GM18505 (cell line): Measurements from ENCODE around the gene UTF1.

ENCODE experiments used
- ATAC-seq: cut with Tn5 transposase; IDR thresholded peaks from one replicate; pipeline ENCODE4 v1.9.1; 2021; ENCODE audit not compliant: unreplicated experiment
- POLR2A ChIP-seq: IDR thresholded peaks from 4 replicates; pipeline ENCODE4 v1.6.1; 2011; ENCODE audit warnings: borderline replicate concordance; ENCODE audit not compliant: insufficient read depth, insufficient read length; ENCODE audit errors: extremely low read depth

UTF1 gene

DNA sequence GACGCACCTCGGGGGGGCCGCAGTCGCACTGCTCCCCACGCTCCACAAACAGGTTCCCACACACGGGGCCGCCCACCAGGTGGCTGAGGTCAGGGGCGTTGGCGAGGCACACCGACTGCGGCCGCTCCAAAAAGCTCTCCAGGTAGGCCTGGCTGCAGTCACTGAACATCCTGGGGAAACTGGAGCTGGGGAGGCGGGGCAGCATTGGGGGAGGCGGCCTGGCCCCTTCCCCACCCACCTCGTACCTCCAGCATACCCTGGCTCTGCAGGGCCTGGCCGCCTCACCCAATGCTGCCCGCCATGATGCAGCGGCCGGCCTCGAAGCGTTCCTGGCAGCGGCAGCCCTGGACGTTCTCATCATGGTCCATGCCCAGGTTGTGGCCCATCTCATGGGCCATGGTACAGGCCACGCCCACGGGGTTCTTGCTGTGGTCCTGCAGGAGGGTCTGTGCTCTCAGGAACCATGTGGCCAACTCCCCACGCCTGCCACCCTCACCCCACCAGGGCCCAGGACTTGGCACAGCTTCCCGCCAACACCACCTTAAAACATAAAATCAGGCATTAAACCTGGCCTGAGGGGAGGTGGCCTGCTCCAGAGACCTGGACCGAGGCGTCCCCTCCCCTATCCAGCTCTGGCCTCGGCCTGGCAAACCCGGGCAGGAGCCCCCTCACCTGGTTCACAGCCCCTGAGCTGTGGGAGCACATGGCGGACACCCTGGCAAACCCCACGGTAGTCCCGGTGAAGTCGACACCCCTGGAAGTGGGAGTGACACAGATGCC, 41.7 kb downstream of the UTF1 start:
- TF ChIP-seq POLR2A, result no peak
- no peak for ATAC-seq

DNA sequence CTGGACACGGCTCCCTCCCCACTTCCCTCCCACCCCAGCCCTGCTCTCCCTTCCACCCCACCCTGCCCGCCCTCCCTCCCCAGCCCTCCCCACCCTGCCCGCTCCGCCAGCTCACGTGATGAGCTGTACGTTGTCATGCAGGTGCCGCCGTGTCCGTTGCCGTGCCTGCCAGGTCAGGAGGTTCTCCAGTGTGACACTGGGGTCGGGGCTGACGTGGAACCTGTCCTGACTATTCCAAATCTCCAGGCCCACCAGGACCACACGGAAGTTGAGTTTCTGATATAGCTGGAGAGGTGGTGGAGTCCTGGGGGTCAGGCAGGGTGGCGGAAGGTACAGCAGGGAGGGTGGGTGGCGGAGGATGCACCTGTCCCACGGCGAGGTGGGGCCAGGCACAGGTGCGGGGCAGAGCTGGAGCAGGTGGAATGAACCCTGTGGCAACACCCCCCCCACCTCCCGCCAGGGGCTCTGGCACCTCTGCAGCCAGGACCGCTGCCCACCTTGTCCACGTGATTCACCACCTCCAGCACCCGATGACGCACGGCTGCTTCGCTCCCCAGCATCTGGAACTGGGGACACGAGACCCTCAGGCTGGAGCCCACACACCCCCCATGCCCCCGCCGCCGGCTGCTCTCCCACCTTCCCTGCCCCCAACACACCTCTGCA, 42.4 kb downstream of the UTF1 start:
- no peak for TF ChIP-seq POLR2A
- ATAC-seq, result no peak

DNA sequence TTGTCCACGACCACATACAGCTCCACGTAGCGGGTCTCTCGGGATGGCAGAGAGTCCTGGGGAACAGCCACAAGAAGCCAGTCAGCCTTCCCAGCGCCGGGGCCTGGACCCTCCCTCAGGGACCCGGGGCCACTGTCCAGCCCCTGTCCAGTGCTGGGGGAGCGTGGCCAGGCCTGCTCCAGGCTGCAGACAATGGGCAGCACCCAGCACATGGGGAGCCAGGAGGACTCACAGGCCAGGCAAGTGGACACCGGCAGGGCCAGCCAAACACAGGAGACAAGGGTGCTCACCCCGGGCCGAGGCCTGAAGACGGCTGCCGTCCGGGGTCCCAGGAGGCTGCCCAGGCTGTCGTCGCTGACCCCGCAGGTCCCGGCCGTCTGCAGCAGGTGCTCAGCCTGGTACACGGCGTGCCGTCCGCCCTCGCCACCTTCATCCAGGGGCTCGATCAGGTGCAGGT, 43.0 kb downstream of the UTF1 start:
- no peak for ATAC-seq
- TF ChIP-seq POLR2A, result no peak

DNA sequence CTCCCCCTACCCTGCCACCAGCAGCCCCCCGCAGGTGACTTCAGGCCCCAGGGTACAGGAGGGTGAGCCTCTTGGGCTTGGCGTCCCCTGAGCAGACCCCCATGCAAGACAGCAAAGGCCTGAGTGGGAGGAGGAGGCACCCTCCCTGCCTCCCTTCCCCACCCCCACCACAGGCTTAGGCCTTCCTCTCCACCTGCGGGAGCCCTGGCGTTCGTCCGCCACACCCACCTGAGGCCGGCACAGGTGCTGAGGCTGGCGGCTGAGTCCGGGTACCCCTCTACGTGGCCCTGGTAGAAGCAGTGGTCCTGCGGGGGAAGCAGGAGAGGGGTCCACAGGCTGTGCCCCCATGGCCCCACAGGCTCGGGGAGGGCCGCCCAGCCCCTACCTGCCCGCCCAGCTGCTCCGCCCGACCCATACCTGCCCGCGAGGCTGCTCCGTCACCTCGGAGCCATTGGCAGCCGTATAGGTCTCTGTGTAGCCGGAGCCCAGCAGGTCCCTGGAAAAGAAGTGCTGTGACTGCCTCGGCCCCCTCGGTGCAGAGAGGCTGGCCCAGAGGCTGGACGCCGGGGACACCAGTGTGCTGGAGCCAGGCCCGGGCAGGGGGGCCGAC, 43.6 kb downstream of the UTF1 start:
- ATAC-seq, result no peak
- no peak for TF ChIP-seq POLR2A

DNA sequence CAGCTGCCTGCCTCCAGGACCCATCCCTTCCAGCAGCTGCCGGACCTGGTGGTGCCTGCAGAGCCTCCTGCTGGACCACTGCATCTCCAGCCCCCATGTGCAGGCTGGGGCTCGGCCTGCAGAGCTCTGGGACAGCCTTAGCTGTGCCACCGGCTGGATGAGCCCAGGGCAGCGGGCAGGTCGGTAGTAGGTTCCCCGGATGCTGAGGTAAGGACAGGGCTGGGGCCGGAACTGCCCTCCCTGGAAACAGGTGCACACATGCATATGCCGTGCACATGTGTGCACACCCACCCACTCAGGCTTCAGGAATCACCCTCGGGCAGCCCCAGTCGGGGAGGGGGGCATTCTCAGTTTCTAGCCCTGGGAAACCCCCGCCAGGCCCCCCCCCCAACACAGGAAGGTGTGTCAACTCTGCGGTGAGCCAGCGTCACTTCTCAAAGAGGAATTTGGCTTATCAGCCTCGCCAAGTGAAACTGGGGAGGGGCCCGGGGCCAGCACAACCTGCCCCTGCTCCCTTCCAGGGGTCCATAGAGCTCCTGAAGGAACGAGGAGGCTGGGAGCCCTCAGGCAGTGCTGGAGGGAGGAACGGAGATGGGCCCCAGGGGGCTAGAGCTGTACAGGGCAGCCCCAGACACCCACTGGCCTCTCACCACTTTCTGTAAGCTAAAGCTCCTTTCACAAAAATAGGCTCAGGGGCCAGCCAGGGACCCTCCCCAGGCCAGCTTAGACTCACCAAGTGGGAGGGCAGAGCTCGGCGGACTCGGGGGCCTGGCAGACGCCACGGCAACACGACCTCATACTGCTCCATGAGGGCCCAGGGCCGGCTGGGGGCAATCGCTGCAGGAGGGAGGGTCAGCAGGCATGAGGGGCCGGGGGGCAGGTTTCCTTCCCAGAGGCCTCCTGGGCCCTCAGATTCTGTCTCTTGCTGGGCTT, 45.0 kb downstream of the UTF1 start:
- peak; percentile 49 for ATAC-seq
- peak; percentile 55 for TF ChIP-seq POLR2A

DNA sequence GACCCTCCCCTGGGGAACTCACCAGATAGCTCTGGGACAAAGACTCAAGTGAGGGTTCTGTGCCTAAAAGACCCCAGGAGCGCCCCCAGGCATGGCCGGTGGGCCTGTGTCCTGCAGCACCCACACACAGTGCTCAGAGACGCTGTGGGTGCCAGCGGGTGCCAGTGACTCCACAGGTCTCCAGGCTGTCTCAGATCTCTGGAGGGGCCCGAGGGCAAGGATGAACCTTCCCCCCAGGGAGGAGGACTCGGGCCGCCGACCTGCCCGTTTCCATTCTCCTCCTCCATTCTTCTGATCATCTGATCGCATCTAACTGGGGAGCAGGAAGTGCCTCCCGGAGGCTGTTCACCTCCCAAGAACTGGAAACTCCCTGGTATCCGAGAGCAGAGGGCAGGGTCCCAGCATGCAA, 45.7 kb downstream of the UTF1 start:
- TF ChIP-seq POLR2A, result peak; percentile 43
- ATAC-seq, result peak; percentile 32

DNA sequence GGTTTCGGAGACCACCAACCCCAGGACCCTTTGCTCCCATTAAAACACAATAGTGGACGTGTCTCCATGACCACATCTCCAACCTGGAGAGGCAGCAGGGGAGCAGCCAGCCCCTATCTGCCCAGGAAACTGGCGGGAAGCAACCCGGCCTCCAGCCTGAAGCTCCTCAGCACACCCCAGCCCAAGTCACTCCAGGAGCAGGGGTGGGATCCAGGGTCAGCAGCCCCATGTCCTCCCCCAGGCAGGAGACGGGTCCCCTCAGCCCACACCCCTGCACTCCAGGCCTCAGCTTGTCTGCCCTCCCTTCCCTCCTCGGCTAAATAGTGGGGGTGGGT, 46.0 kb downstream of the UTF1 start:
- TF ChIP-seq POLR2A, result no peak
- no peak for ATAC-seq

DNA sequence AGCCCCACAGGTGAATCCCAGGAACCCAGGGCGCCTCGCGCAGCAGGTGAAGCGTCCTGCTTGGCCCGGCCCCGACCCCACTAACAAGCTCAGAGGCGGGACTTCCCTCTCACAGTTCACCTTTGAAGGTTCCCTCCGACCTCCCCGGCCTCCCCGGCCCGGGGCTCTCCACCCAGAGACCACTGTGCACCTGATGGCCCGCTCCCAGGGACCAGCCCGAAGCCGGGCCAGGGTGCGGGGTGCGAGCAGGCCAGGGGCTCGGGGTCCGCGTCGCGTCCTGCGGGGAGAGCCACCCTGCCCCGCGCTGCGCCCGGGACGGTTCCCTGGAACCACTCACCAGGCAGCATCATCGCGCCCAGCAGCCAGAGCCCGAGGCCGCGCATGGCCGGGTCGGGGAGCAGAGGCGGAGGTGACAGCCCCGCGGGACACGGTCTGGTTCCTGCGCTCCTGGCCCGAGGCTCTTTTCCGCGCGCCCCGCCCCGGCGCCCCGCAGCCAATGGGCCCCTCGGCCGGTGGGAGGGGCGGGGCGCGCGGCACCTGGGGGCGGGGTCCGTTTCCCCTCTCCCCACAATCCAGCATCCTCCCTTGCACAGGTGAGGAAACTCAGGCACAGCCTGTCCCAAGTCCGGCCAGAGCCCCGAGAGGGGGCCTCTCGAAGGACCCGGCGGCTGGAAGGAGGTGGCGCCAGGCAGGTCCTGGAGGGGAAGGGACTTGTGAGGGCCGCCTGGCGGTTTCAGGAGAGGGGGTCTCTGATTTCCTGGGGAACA, 46.6 kb downstream of the UTF1 start, which contains the start of gene ADAM8:
Gene ADAM8, minus strand, starts transcription at position 434 of the 767 bp plus-strand sequence. Its CDS starts 51 bp downstream, at position 383.
- peak; percentile 86 for TF ChIP-seq POLR2A
- peak; percentile 42 for ATAC-seq

DNA sequence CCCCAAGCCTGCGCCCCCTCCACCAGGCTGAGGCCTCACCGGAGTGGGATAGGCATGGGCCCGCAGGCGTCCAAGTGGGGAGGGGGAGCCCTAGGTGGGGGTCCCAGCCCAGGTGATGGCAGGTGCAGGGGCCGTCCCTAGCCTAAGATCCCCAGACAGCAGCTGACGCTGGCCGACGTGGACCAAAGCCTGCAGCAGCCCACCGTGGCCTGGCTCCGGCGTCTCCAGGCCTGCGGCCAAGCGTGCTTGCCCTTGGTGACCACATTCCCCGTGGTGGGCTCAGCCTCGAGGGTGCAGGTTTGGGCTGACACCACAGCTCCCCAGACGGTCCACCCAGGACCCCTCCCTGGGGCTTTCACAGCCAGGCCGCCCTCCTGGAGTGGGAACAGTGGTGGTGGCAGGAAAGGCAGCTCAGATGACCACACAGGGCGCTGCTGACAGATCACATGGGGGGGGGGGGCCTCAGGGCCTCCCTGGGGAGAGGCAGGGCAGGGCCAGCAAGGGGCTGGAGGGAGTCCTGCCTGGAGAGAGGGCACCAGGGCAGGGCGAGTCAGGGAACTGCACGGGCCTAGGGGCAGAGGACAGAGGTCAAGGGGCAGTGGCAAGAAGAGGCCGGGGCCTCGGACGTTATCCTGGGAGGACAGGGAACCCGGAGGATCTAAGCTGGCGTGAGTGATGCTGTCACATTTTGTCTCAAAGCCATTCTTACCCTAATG, 47.4 kb downstream of the UTF1 start:
- TF ChIP-seq POLR2A, result no peak
- ATAC-seq, result no peak

DNA sequence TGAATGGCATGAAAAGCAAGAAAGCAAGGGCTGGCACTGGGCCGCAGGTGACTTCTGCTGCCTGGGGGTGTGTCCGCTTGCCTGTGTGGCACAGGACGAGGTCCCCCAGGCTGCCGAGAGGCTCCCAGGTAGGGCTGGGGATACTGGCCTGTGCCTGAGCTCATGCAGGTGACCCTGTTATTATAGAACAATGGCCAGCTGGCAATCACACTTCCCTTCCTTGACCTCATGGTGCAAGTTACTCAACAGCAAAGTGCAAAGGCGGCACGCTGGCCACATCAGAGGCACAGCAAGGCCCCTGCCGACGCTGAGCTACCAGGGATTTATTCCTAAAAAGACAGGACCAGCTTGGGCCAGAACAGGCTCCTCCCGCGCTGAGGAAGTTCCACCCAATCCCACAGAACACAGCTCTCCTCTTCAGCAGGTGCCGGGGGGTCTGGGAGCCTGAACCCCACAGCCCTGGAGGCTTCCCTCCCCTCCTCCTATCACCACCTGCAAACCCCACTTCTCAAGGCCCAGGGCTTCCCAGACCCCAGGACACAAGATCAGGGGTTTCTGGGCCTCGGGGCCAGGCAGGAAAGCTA, 48.1 kb downstream of the UTF1 start:
- no peak for TF ChIP-seq POLR2A
- no peak for ATAC-seq

DNA sequence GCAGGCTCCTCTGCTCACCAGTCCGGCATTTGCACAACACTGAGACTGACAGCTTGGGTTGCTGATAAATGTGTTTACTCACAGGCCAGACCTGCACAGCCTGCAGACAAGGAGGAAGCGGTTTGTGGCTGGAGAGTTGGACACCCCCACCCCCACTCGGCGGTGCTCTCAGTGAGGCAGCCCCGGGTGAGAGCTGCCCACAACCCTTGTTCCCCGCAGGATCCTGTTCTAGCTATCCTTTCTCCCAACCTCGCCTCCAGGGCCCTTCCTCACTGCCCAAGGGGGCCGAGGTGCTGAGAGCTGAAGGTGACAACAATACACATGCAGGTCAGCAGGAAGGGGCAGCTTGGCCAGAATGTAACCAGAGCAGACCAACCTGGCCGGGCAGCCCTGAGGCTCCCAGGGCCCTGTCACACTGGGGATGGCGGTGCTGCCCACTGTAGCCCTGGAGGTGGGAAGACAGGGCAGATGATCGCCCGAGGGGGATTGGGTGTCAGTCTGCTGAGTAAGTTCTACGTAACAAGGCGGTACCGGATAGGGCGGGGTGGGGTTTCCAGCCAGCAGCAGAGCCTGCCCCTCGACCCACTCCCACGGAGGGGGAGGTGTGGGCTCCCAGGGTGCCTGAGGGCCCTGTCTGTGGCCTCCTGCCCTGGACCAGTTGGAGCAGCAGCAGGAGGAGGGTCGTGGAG, 48.7 kb downstream of the UTF1 start:
- peak; percentile 38 for ATAC-seq
- TF ChIP-seq POLR2A, result no peak
